NCI-H524 treated with DMSO at 0.1 percent for 48 hours (cell line): Measurements from ENCODE around the gene BBOF1.
"Not testable (repeated sequence)": the region's sequence is repeated elsewhere in the genome, so short reads cannot be mapped to it uniquely, and the experiment has no call there.

ENCODE experiments used
- DNase-seq: peaks from one replicate; lab custom pipeline; 2025; lab: John Stamatoyannopoulos, UW

BBOF1 gene

GRCh38 chr14:74018586-74019407 lies at the start of gene BBOF1, which contains the start of gene ENTPD5:
TSS of gene BBOF1 (plus strand) at chr14:74019349. CDS start at chr14:74019479, 130 bp downstream.
TSS of gene ENTPD5 (minus strand) at chr14:74019288. CDS start at chr14:73988102, 31,186 bp downstream.
- DNase-seq = peak; percentile 45

DNA sequence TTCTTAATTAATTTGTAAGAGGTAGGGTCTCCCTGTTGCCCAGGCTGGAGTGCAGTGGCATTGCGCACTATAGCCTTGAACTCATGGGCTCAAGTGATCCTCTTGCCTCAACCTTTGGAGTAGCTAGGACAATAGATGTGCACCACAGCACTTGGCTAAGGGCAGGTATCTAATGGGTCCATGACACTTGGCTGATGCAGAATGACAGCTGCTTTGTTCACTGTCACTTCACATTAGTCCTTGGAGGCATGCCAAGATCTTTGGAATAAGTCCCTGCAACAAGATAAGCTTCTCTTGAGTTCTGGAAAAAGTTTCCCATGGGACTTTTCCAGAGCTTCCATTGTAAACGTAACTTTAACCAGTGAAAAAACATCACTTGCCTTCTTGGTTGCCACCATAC lies 45.7 kb upstream of the BBOF1 start:
- peak; percentile 23 for DNase-seq

GRCh38 chr14:73976125-73976524 lies 43.0 kb upstream of the BBOF1 start:
- DNase-seq = no peak

DNA sequence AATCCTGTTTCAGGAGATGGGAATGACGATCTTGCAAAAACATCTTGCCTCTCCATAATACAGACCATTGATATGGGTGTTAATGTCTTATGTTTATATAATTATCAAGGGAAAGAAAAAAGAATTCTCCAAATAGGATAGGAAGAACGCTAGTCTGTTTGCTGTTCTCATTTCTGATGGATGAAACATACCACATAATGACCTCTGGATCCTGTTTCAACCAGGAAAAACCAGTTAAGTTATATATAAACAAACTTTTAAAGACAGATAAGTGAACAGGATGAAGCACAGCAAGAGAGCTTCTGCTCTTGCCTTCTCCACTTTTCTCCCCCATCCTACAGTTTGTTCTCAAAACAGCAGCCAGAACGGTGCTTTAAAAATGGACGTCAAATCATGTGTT lies 41.3 kb upstream of the BBOF1 start:
- DNase-seq = no peak

DNA sequence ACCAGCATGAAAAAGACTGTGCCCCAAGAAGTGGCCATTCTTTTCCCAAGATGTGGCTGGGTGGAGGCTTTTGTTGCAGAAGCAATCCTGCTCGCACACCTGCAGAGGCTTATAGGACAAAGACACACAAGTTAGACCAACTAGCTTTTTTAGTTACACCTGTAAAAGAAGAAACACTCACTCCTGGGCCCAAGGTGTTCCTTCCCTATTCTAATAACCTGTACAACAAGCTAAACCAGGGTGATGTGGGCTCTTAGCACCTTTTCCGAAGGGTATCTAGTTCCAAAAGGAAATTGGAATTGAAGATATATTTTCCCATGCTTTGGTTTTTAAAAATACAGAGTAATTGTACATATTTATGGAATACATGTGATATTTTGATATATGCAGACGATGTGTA lies 31.1 kb upstream of the BBOF1 start:
- DNase-seq = no peak

- DNase-seq = not testable (repeated sequence)
Observed at GRCh38 chr14:73988656-73989055, 30.5 kb upstream of the BBOF1 start.

DNA sequence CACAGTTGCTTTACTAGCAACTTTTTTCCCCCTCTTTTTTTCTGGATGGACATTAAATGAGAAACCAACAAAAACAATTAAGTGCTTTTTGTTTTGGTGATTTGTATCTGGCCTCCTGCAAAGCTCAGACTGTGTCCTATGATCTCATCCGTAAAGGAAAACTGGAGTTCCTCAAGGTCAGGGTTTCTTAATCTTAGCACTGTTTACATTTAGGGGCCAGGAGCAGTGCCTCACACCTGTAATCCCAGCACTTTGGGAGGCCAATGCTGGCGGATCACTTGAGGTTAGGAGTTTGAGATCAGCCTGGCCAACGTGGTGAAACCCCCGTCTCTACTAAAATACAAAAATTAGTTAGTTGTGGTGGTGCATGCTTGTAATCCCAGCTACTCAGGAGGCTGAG lies 28.1 kb upstream of the BBOF1 start:
- no peak for DNase-seq

- DNase-seq = not testable (repeated sequence)
Observed at GRCh38 chr14:73994926-73995325, 24.2 kb upstream of the BBOF1 start.

GRCh38 chr14:73995977-73996378 lies 23.2 kb upstream of the BBOF1 start:
- no peak for DNase-seq

- DNase-seq = no peak
Observed at GRCh38 chr14:73996731-73997107, 22.4 kb upstream of the BBOF1 start.

DNA sequence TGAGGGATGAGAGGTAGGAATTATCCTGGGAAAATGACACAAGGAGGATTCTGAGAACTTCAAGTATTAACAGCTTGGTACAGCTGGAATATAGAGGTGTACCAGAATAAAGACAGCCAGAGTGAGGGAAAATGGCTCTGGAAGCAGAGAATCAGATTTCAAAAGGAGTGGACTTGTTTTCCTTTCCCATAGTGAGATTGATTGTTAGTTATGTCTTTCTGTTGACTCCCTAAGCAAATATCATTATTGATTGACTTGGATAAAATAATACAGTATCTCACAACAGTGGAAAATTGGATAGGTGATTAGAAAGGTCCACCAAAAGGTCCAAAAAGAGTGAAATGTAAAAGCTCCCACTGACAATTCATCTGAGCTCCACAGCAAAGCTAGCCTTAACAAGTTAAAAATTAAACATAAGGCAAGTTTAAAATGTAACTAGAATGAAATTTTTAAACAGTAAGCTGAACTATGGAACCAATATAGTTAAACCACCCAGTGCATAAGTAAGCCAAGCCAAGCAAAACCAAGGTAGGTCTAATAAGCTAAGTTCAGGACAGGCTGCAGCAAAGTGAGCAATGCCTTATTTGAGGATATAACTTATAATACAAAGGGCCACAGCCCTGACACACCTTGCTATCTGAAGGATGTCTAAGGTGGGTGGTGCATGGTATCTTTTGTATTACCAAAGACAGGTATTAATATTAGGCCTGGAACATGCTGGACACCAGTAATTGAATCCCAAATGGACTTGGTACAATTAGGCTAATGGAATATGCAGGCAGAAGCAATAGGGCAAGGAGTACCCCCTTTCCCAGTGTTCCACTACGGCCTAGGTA lies 21.8 kb upstream of the BBOF1 start:
- DNase-seq = no peak

GRCh38 chr14:73997944-73998447 lies 21.2 kb upstream of the BBOF1 start:
- no peak for DNase-seq

DNA sequence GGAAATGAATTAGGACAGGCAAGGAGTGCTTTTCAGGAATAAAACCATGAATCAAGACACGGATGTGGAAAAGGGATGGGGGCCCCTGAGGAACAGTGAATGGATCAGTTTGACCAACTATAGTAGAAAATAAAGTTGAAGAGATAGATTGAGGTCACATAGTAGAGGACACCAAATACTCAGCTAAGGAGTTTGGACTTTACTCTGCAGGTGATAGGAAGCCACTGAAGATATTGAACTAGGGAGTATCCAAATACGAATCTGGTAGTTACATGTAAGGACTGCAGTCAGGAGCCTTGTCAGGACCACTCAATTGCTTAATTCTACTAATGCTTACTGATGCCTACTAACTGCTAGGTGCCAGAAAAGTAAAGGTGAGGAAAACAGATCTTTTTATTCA lies 20.4 kb upstream of the BBOF1 start:
- DNase-seq = no peak

- not testable (repeated sequence) for DNase-seq
Observed at GRCh38 chr14:74005664-74006063, 13.5 kb upstream of the BBOF1 start.

DNA sequence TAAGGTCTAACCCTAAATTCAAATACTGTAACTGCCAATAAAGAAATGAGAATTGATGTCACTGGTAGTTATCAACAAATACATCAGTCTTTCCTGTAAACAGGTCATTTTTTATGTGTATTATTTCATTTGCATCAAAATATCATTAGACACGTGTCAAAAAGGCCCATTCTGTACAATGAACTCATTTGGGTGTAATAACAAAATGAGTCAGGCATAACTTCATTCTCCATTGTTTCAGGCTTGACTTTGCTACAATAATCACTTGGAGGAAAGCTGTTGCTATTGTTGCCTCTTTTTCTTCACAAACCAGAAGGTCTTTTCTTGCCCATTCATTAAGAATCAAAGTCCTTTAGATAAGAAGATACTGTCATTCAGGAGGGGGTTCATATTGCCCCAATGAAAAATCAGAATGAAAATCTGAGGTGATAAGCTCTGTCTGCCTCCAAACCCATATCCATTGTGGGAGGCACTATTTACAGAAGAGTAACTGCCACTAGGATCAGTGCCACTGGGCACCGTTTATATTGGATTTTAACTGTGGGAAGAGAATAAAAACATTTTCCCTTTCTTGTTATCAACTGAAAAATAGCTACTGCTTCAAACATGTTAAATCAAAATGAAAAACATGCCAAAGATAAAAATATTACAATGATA lies 10.2 kb upstream of the BBOF1 start:
- no peak for DNase-seq

GRCh38 chr14:74014299-74014698 lies 4.8 kb upstream of the BBOF1 start:
- DNase-seq = no peak

GRCh38 chr14:74015176-74015575 lies 4.0 kb upstream of the BBOF1 start:
- no peak for DNase-seq

DNA sequence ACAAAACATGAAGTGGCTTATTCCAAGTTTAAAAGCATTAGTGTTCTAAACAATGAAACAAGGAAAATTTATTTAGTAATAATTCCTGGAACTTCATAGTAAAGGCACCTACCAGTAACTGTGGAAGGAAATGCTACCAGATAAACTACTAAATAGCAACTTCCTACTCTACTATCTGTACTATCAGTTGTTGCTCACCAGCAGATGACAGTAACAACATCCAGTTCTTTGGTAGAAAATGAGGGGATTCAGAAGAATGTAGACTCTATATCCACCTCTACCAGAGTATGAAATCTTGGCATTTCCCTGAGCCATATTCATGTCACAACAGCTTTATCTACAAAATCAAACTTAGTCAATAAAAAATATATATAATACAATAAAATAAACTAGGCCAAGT lies 3.2 kb upstream of the BBOF1 start:
- no peak for DNase-seq

GRCh38 chr14:74018174-74018585 lies 969 bp upstream of the BBOF1 start:
- DNase-seq = no peak

DNA sequence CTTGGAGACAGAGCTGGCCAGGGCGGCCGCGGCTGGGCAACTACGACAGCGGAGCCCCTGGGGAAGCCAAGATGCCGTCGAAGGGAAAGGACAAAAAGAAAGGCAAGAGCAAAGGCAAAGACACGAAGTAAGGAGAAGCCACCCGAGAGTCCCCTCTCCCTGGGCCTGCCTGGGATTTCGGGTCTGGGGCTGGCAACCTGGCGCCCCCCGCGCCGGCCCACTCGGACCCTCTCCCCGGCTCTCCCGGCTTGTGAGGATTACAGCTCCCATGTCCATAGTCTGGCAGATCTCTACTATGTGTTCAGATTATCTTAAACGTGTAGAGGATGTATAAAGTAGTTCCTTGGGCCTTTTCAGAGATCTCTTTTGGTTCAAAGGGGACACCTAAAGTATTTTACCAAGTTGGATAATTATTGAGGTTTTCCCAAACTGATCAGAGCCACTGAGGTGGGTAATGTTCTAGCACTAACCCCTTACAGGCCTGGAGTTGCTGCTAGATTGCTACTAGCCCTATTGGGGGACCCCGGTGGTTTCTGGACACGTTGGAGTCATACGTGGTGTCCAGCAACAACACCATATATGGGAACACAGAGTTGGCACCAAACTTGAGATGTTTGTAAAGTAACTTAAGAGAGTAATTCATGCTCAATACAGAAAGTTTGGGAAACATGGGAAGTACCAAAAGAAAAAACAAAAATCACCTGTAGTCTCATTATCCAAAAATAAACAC lies 424 bp downstream of the BBOF1 start:
- DNase-seq = no peak

GRCh38 chr14:74022346-74022745 lies 3.2 kb downstream of the BBOF1 start:
- no peak for DNase-seq

- no peak for DNase-seq
Observed at GRCh38 chr14:74029136-74029535, 10.0 kb downstream of the BBOF1 start.
